Daoy (cell line): ENCODE data around the gene PLA2G3. TPM values are rescaled to one million over a fixed set of nuclear protein-coding genes. Genes with fewer than 3 reads are reported as not detected.
"Not testable (repeated sequence)": the region's sequence is repeated elsewhere in the genome, so short reads cannot be mapped to it uniquely, and the experiment has no call there.

Experiments used
- DNase-seq: peaks from one replicate; pipeline ENCODE4 v3.0.0-alpha.2; 2015; ENCODE audit warnings: low read depth
- total RNA-seq: library from RNA; depleted of rRNA; stranded (reverse); fragments of >200 nt; shearing (Covaris generic); gene quantifications from 2 replicates; pipeline ENCODE4 v1.2.3, GENCODE V29; 2014; rRNA removed

Gene PLA2G3
- total RNA-seq = 0.51 and 0.80 TPM in 2 replicates

DNA sequence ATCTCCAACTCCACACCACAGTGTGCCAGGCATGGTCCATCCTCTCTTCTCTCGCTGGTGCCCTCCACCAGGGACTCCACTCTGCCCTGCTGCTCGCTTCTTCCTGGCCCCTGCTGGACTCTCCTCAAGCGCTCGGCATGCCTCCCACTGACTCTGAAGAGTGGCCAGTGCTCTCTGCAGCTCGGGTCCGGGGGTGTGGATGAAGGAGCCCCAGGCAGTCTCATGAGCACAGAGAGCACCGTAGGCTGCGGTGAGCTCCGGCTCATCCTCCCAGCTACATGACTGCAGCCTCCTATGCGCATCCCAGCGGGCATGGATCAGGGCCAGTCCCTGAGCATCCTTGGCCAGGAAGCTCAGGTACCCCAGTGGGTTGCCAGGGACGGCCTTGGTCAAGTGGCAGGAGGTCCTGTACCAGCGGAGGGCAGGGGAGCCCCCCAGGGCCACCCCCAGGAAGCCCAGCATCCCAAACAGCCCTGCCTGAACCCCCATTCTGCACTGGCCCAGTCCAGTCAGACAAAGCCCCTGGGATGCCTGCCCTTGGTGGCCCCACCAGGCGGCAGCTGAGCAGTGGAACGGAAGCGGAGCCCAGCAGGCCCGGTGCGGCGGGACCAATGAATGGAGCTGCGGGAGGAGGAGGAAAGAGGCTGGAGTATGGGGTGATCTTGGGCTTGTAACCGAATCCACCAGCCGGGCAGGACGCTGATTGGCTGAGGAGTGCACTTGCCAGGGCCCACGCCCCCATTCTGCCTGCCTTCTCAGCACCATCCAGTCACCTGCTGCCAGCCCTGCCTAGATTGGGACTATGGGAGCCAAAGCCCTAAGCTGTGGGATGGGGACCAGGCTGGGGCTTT is at the start of gene PLA2G3:
PLA2G3 (minus strand) TSS at position 643 of the 851 bp plus-strand sequence; CDS start at position 489, 154 bp downstream.
- DNase-seq = peak; percentile 79

DNA sequence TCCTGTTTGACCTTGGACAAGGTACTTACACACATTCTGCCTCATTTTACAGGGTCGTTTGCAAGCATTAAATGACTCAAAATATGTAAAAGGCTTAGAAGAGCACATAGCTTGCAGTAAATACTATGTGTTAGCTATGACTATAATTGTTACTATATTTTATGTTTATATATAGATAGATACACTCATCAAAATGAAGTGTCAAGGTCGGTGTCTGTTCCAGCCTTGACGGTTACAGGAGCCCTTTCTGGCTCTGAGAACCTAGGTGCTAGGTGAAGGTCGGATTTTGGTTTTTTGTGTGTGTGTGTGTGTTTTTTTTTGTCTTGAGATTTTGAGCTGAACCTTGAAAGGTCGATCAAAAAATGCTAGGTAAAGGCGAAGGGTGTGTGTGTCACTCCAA is 47.3 kb upstream of the PLA2G3 start:
- no peak for DNase-seq

DNA sequence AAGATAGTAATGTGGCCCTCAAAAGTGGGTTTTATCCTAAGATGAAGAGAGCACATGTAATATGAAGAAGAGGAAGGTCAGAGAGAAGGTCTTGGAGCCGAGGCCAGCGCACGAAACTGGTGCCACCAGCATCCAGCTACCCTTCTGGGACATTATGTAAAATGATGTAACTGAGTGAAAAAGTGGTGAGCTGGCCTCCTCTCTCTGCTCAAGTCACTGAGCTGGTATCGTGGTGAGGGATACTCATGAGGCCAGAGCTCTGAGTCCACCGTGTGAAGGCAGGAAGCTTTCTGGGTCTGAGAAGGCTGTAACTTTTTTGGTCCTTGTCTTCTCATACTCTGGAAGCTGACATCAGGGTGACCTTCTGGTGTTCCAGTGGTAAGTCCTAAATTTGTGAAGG is 44.7 kb upstream of the PLA2G3 start:
- DNase-seq = no peak

GRCh38 chr22:31184015-31184414 is 43.7 kb upstream of the PLA2G3 start:
- no peak for DNase-seq

DNA sequence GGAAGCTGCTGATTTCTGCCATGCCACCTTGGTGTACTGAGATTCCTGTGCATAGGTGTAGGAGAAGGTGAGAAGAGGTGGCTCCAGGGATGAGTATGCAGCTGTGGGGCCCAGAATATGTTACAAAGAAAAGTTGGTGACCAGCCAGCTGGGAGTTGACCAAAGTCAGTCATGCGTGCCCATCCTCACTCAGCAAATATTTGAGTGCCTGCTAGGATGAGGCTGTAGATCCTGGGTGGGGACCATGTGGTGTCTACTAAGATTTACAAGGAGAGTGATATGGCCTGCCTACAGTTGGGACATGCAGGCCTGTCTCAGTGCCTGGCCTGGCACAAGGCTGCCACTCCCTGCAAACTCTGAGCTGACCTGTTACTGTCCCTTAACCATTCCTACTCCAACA is 39.0 kb upstream of the PLA2G3 start:
- peak; percentile 51 for DNase-seq

GRCh38 chr22:31178859-31179258 is 38.6 kb upstream of the PLA2G3 start:
- no peak for DNase-seq

- no peak for DNase-seq
Measured at GRCh38 chr22:31177420-31178162, 37.3 kb upstream of the PLA2G3 start.

GRCh38 chr22:31176923-31177322 is 36.6 kb upstream of the PLA2G3 start:
- DNase-seq = no peak

GRCh38 chr22:31173386-31174145 is 33.3 kb upstream of the PLA2G3 start:
- DNase-seq = peak; percentile 35

DNA sequence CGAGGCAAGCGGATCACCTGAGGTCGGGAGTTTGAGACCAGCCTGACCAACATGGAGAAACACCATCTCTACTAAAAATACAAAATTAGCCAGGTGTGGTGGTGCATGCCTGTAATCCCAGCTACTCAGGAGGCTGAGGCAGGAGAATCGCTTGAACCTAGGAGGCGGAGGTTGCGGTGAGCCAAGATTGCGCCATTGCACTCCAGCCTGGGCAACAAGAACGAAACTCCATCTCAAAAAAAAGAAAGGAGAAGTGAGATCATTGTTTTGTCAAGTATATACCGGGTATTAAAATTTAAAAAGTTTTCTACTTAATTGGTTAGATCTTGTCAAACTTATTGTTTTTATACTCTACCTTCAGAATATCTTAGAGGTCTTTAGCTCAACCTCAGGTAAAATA is 31.4 kb upstream of the PLA2G3 start:
- DNase-seq = not testable (repeated sequence)

DNA sequence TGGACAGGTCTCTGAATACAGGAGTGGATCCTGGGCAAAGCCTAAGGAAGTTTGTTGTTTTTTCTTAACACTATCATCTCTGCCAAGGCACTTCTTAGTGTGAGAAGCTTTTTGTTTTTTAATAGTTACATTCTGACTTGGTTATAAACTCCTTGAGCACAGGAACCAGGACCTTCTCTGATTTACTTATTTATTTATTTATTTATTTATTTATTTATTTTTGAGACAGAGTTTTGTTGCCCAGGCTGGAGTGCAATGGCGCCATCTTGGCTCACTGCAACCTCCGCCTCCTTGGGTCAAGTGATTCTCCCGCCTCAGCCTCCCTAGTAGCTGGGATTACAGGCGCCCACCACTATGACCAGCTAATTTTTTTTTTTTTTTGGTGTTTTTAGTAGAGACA is 30.7 kb upstream of the PLA2G3 start:
- no peak for DNase-seq

GRCh38 chr22:31162015-31162765 is 21.9 kb upstream of the PLA2G3 start:
- no peak for DNase-seq

GRCh38 chr22:31161386-31161785 is 21.1 kb upstream of the PLA2G3 start:
- no peak for DNase-seq

DNA sequence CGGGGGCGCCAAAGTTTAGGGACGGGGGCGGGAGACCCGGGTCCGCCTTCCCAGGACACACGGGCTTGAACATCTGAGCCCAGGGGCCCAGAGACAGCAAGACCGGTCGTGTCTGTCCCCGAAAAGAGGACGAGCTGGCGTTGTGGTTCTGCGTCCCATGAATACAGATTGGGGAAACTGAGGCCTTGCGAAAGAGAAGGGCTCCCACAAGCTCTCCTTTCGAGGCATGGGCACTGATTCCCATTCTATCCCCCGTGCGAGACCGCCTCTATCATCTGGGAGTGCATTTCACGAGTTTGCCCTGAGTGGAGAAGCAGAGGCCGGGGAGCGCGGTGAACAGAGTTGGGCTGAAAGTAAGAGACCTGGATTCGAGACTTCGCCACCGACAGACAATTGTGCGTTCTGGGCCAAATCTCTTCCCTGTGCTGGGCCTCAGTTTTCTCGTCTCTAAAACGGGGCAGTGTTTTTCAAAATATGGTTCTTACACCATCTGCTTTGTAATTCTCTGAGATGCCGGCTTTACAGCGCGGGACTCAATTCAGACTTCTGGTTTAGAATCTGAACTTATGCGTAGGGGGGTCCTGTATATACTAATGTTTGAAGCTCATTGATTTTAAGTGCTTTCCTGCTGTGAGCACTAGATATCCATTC is 20.1 kb upstream of the PLA2G3 start:
- no peak for DNase-seq

DNA sequence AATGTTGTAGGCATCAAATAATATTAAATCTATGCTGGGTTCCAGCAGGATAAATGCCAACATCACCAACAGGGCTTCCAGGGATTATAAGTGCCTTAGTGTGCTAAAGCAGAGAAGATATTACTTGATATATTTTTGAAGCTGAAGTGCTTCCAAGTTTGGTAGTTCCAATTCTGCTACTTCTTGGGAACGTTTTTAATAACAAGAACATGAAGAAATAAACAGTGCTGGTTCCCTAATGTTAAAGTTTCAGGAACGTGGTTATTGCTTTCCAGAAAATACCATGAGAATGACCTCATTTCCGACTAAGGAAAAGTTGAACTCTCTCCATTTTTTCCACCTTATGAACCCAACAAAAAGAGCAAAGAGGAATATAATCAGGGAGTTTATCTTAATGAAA is 15.1 kb upstream of the PLA2G3 start:
- DNase-seq = no peak

- no peak for DNase-seq
Measured at GRCh38 chr22:31154975-31155374, 14.7 kb upstream of the PLA2G3 start.

DNA sequence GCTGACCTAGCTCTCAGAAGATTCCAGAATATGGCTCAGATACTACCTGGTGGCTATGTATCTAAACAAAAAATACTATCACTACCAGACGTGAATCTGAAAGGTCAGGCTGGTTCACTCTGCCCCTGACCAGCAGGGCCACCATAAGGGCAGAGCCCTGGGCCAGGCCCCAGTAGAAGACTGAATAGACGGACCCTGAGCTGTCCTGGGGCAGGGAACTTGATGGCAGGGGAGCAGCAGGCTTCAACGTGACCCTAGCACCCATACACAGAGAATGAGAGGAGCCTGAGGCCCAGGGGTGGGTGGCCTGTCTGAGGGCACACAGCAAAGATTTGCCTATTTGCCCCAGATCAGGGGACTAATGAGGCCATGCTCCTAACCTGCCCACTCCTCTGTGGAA is 13.0 kb upstream of the PLA2G3 start:
- DNase-seq = no peak

- no peak for DNase-seq
Measured at GRCh38 chr22:31151872-31152271, 11.6 kb upstream of the PLA2G3 start.

GRCh38 chr22:31150615-31151014 is 10.3 kb upstream of the PLA2G3 start:
- DNase-seq = no peak

GRCh38 chr22:31148953-31149627 is 8.8 kb upstream of the PLA2G3 start:
- DNase-seq = peak; percentile 63
